Activated CD4-positive, alpha-beta T cell treated with anti-CD3 and anti-CD28 coated beads for 48 hours (primary cell): Measurements from ENCODE around the gene TRIM59.
A peak's percentile ranks its signal among the peaks of the same experiment; 100 is the strongest.

Experiments used
- DNase-seq: peaks from one replicate; pipeline ENCODE4 v3.0.0-alpha.2; 2020

The TRIM59 gene

GRCh38 chr3:160449636-160450598 is at the start of gene TRIM59:
TSS of gene TRIM59 (minus strand) at chr3:160449786. CDS start at chr3:160439183, 10,603 bp downstream.
- DNase-seq, result peak; percentile 99

GRCh38 chr3:160498202-160498601 is 48.6 kb upstream of the TRIM59 start:
- DNase-seq, result no peak

- DNase-seq, result no peak
Observed at GRCh38 chr3:160490166-160490565, 40.6 kb upstream of the TRIM59 start.

- DNase-seq, result no peak
Observed at GRCh38 chr3:160486459-160486869, 36.9 kb upstream of the TRIM59 start.

- DNase-seq, result no peak
Observed at GRCh38 chr3:160482796-160483195, 33.2 kb upstream of the TRIM59 start.

GRCh38 chr3:160481856-160482255 is 32.3 kb upstream of the TRIM59 start:
- DNase-seq, result no peak

- no peak for DNase-seq
Observed at GRCh38 chr3:160480931-160481330, 31.3 kb upstream of the TRIM59 start.

GRCh38 chr3:160479376-160479775 is 29.8 kb upstream of the TRIM59 start:
- DNase-seq, result no peak

- DNase-seq, result no peak
Observed at GRCh38 chr3:160478338-160478737, 28.8 kb upstream of the TRIM59 start.

- no peak for DNase-seq
Observed at GRCh38 chr3:160477750-160478149, 28.2 kb upstream of the TRIM59 start.

GRCh38 chr3:160475884-160476283 is 26.3 kb upstream of the TRIM59 start:
- DNase-seq, result no peak

- DNase-seq, result no peak
Observed at GRCh38 chr3:160475153-160475552, 25.6 kb upstream of the TRIM59 start.

- no peak for DNase-seq
Observed at GRCh38 chr3:160474416-160474838, 24.8 kb upstream of the TRIM59 start.

- DNase-seq, result no peak
Observed at GRCh38 chr3:160473978-160474377, 24.4 kb upstream of the TRIM59 start.

- no peak for DNase-seq
Observed at GRCh38 chr3:160473221-160473620, 23.6 kb upstream of the TRIM59 start.

GRCh38 chr3:160472344-160472743 is 22.8 kb upstream of the TRIM59 start:
- no peak for DNase-seq

- DNase-seq, result no peak
Observed at GRCh38 chr3:160471892-160472291, 22.3 kb upstream of the TRIM59 start.

GRCh38 chr3:160470181-160470580 is 20.6 kb upstream of the TRIM59 start:
- no peak for DNase-seq

GRCh38 chr3:160464971-160465370 is 15.4 kb upstream of the TRIM59 start:
- no peak for DNase-seq

- no peak for DNase-seq
Observed at GRCh38 chr3:160464321-160464720, 14.7 kb upstream of the TRIM59 start.

- no peak for DNase-seq
Observed at GRCh38 chr3:160460033-160460432, 10.4 kb upstream of the TRIM59 start.

GRCh38 chr3:160459450-160459970 is 9.9 kb upstream of the TRIM59 start:
- no peak for DNase-seq

- no peak for DNase-seq
Observed at GRCh38 chr3:160458151-160458550, 8.6 kb upstream of the TRIM59 start.

GRCh38 chr3:160455846-160456245 is 6.3 kb upstream of the TRIM59 start:
- no peak for DNase-seq
